Astrocyte (in vitro differentiated cells and primary cell): ENCODE results near the gene ZFHX3.

ENCODE experiments used
- CTCF ChIP-seq: IDR thresholded peaks from 2 replicates; pipeline ENCODE4 v1.5.1; 2011; ENCODE audit warnings: low read depth, mild to moderate bottlenecking, inconsistent platforms, low read length, moderate library complexity; ENCODE audit not compliant: insufficient read depth
- EZH2 ChIP-seq: IDR thresholded peaks from 2 replicates; pipeline ENCODE4 v1.6.1; 2012; ENCODE audit warnings: mild to moderate bottlenecking, low read length, inconsistent platforms; ENCODE audit not compliant: insufficient read depth

- TF ChIP-seq CTCF = no peak
- TF ChIP-seq EZH2 = no peak
These were observed 48.3 kb downstream of the ZFHX3 start for GRCh38 chr16:72999541-73000019.
